H9 (cell line): Measurements from ENCODE around the gene RBPJL. TPM values are rescaled to one million over a fixed set of nuclear protein-coding genes. Genes with fewer than 3 reads are reported as not detected.
A peak's percentile ranks its signal among the peaks of the same experiment; 100 is the strongest.

ENCODE experiments used
- DNase-seq: peaks from one replicate; pipeline ENCODE4 v3.0.0-alpha.2; 2017
- H2AFZ ChIP-seq: one replicate; pipeline ENCODE4 v1.6.1; 2013; ENCODE audit warnings: mild to moderate bottlenecking, low read length, control low read depth, moderate library complexity
- H2AK5ac ChIP-seq: 2 replicates; pipeline ENCODE4 v1.6.1; 2013; ENCODE audit warnings: low read length, control low read depth, mixed read lengths; ENCODE audit not compliant: insufficient read length
- H2BK120ac ChIP-seq: one replicate; pipeline ENCODE4 v1.6.1; 2013; ENCODE audit warnings: low read depth, mild to moderate bottlenecking, low read length, control low read depth, inconsistent platforms; ENCODE audit not compliant: poor library complexity, severe bottlenecking
- H2BK12ac ChIP-seq: 2 replicates; pipeline ENCODE4 v1.6.1; 2013; ENCODE audit warnings: low read length, control low read depth, mixed read lengths, low read depth; ENCODE audit not compliant: insufficient read length
- H2BK15ac ChIP-seq: 2 replicates; pipeline ENCODE4 v1.6.1; 2013; ENCODE audit warnings: low read depth, low read length, control low read depth
- H2BK20ac ChIP-seq: one replicate; pipeline ENCODE4 v1.6.1; 2013; ENCODE audit warnings: low read depth, mild to moderate bottlenecking, low read length, control low read depth, inconsistent platforms; ENCODE audit not compliant: poor library complexity, severe bottlenecking
- H2BK5ac ChIP-seq: 2 replicates; pipeline ENCODE4 v1.6.1; 2013; ENCODE audit warnings: low read length, control low read depth, mixed read lengths; ENCODE audit not compliant: insufficient read length
- H3K14ac ChIP-seq: 2 replicates; pipeline ENCODE4 v1.6.1; 2013; ENCODE audit warnings: low read length, control low read depth; ENCODE audit not compliant: insufficient read depth
- H3K18ac ChIP-seq: 2 replicates; pipeline ENCODE4 v1.6.1; 2013; ENCODE audit warnings: low read depth, mild to moderate bottlenecking, mixed read lengths, low read length, control low read depth; ENCODE audit not compliant: insufficient read length
- H3K23ac ChIP-seq: 2 replicates; pipeline ENCODE4 v1.6.1; 2013; ENCODE audit warnings: low read length, control low read depth, mixed read lengths, low read depth; ENCODE audit not compliant: insufficient read length
- H3K23me2 ChIP-seq: 2 replicates; pipeline ENCODE4 v1.6.1; 2013; ENCODE audit warnings: low read depth, mild to moderate bottlenecking, mixed read lengths, low read length, control low read depth; ENCODE audit not compliant: insufficient read length, poor library complexity, severe bottlenecking
- H3K27ac ChIP-seq: 2 replicates; pipeline ENCODE4 v1.5.1; 2013; ENCODE audit warnings: low read length, control low read depth, mixed read lengths, low read depth; ENCODE audit not compliant: insufficient read length
- H3K27me3 ChIP-seq: 2 replicates; pipeline ENCODE4 v1.6.1; 2013; ENCODE audit warnings: low read length, control low read depth, inconsistent platforms; ENCODE audit not compliant: insufficient read depth
- H3K4ac ChIP-seq: 2 replicates; pipeline ENCODE4 v1.6.1; 2013; ENCODE audit warnings: low read depth, mild to moderate bottlenecking, control low read depth, inconsistent platforms, low read length, moderate library complexity
- H3K4me1 ChIP-seq: 2 replicates; pipeline ENCODE4 v1.6.1; 2013; ENCODE audit warnings: low read length, control low read depth, inconsistent platforms; ENCODE audit not compliant: insufficient read depth
- H3K4me2 ChIP-seq: 2 replicates; pipeline ENCODE4 v1.6.1; 2013; ENCODE audit warnings: low read length, control low read depth, mixed read lengths; ENCODE audit not compliant: insufficient read length, insufficient read depth
- H3K56ac ChIP-seq: 2 replicates; pipeline ENCODE4 v1.6.1; 2013; ENCODE audit warnings: low read depth, mild to moderate bottlenecking, mixed read lengths, low read length, control low read depth; ENCODE audit not compliant: insufficient read length
- H3K79me1 ChIP-seq: 2 replicates; pipeline ENCODE4 v1.6.1; 2013; ENCODE audit warnings: low read depth, mild to moderate bottlenecking, moderate library complexity, low read length, control low read depth, inconsistent platforms; ENCODE audit not compliant: insufficient read depth, poor library complexity, severe bottlenecking
- H3K79me2 ChIP-seq: 2 replicates; pipeline ENCODE4 v1.6.1; 2013; ENCODE audit warnings: low read length, control low read depth, inconsistent platforms; ENCODE audit not compliant: insufficient read depth
- H3K9ac ChIP-seq: 2 replicates; pipeline ENCODE4 v1.6.1; 2013; ENCODE audit warnings: low read length, control low read depth, mixed read lengths; ENCODE audit not compliant: insufficient read length; ENCODE audit errors: extremely low read depth
- H3K9me3 ChIP-seq: one replicate; pipeline ENCODE4 v1.6.1; 2013; ENCODE audit warnings: low read depth, low read length, inconsistent platforms; ENCODE audit not compliant: control insufficient read depth
- H3T11ph ChIP-seq: one replicate; pipeline ENCODE4 v1.6.1; 2013; ENCODE audit warnings: mild to moderate bottlenecking, low read length, control low read depth, inconsistent platforms
- H4K20me1 ChIP-seq: one replicate; pipeline ENCODE4 v1.6.1; 2013; ENCODE audit not compliant: control insufficient read depth, insufficient read length, insufficient read depth
- H4K5ac ChIP-seq: 2 replicates; pipeline ENCODE4 v1.6.1; 2013; ENCODE audit warnings: low read depth, mild to moderate bottlenecking, mixed read lengths, low read length, control low read depth; ENCODE audit not compliant: insufficient read length
- H4K8ac ChIP-seq: replicated peaks from 2 replicates; pipeline ENCODE4 v1.6.1; 2013; ENCODE audit warnings: low read length, control low read depth, mixed read lengths, low read depth; ENCODE audit not compliant: insufficient read length
- H4K91ac ChIP-seq: 2 replicates; pipeline ENCODE4 v1.6.1; 2013; ENCODE audit warnings: low read depth, mild to moderate bottlenecking, moderate library complexity, mixed read lengths, low read length, control low read depth; ENCODE audit not compliant: insufficient read length
- H3K27ac Mint-ChIP-seq, 3 experiments: 2 replicates in 2 of 3; 3 replicates in 1 of 3; pipeline ENCODE4 v1.8.0; 2020 to 2021; ENCODE audit warnings: mixed read lengths in 3 of 3, mild to moderate bottlenecking in 1 of 3, moderate library complexity in 1 of 3
- H3K27me3 Mint-ChIP-seq: 2 replicates; pipeline ENCODE4 v1.8.0; 2021; ENCODE audit warnings: low read depth, mild to moderate bottlenecking, moderate library complexity, mixed read lengths
- H3K36me3 Mint-ChIP-seq, 3 experiments: 2 replicates in 2 of 3; 3 replicates in 1 of 3; pipeline ENCODE4 v1.8.0; 2020 to 2021; ENCODE audit warnings: low read depth in 3 of 3, mixed read lengths in 3 of 3; ENCODE audit not compliant: insufficient read depth in 1 of 3
- H3K4me1 Mint-ChIP-seq, 2 experiments: 2 replicates each; pipeline ENCODE4 v1.8.0; 2020; ENCODE audit warnings: mixed read lengths in 2 of 2
- H3K4me3 Mint-ChIP-seq, 2 experiments: 2 replicates in 1 of 2; 3 replicates in 1 of 2; pipeline ENCODE4 v1.8.0; 2020 to 2021; ENCODE audit warnings: mild to moderate bottlenecking in 2 of 2, mixed read lengths in 2 of 2, moderate library complexity in 1 of 2
- H3K9me3 Mint-ChIP-seq, 2 experiments: 2 replicates in 1 of 2; 3 replicates in 1 of 2; pipeline ENCODE4 v1.8.0; 2020; ENCODE audit warnings: mild to moderate bottlenecking in 2 of 2, mixed read lengths in 2 of 2, moderate library complexity in 1 of 2
- WGBS: extraction: QIAGEN DNeasy Blood & Tissue Kit; methylation state at CpG from one replicate; pipeline ENCODE4 v1.1.7; 2013; ENCODE audit warnings: missing lambda C conversion rate, low lambda C conversion rate, mixed read lengths; ENCODE audit not compliant: insufficient read length; ENCODE audit errors: extremely low coverage; 5-methylcytosine and 5-hydroxymethylcytosine counted together
- total RNA-seq: library from RNA; stranded (reverse); gene quantifications from 2 replicates; pipeline ENCODE4 v1.2.1, GENCODE V29; 2021
- TF ChIP-seq, protein P1 (sequence below): fragments of 200-600 bp; sonication (generic); conservative IDR thresholded peaks from 3 replicates; pipeline ENCODE4 v1.8.0; 2021; ENCODE audit warnings: antibody characterized with exemption, mild to moderate bottlenecking

The RBPJL gene
- total RNA-seq, 1 experiment from 2014 or later: 0.28 TPM

DNA sequence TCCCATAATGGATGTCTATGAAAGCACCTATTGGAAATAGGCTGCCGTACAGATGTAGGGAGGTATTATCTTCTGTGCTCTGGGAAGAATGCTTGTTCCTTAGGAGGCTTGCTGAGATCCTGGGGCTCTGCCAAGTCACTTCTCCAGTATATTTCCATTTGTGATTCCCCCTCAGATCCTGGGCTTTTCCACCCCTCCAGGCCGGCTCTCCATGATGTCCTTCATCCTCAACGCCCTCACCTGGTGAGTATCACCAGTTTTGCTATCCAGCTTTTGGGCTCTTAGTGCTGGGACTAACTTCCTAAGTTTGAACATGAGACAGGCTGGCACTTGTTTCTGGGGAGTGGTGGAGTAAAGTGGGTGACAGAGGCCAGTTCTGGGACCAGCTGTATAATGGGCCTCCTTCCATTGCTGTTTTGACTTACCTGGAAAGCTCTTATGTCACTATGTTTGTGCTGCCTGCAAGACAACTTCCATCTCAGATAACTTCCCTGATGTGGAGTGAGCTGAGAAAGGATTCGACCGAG is 58.9 kb downstream of the RBPJL start:
- peaks cover 2% of the 10 kb centered on the region for H3K79me1 ChIP-seq
- Mint-ChIP-seq H3K36me3 (peaks cover 6 to 35% (median 20%) of the 10 kb centered on the region in 3 experiments; a peak in 6 of 7 replicates), H3K27ac (no peak overlapping the region), H3K4me3 (no peak overlapping the region), H3K27me3 (no peaks in the 10 kb centered on the region), H3K4me1 (peaks cover 9 to 10% of the 10 kb centered on the region in 2 experiments), H3K9me3 (no peaks in the 10 kb centered on the region)
- no peak overlapping the region for H4K8ac ChIP-seq
- H4K20me1 ChIP-seq: no peaks in the 10 kb centered on the region
- no peak overlapping the region for H3K27ac ChIP-seq
- no peak overlapping the region for H2BK12ac ChIP-seq
- H3K23me2 ChIP-seq: peaks cover 9% of the 10 kb centered on the region
- H4K91ac ChIP-seq: no peak overlapping the region
- no peak overlapping the region for H3T11ph ChIP-seq
- H3K56ac ChIP-seq: no peak overlapping the region
- no peak overlapping the region for H3K9ac ChIP-seq
- TF ChIP-seq, protein P1, sequence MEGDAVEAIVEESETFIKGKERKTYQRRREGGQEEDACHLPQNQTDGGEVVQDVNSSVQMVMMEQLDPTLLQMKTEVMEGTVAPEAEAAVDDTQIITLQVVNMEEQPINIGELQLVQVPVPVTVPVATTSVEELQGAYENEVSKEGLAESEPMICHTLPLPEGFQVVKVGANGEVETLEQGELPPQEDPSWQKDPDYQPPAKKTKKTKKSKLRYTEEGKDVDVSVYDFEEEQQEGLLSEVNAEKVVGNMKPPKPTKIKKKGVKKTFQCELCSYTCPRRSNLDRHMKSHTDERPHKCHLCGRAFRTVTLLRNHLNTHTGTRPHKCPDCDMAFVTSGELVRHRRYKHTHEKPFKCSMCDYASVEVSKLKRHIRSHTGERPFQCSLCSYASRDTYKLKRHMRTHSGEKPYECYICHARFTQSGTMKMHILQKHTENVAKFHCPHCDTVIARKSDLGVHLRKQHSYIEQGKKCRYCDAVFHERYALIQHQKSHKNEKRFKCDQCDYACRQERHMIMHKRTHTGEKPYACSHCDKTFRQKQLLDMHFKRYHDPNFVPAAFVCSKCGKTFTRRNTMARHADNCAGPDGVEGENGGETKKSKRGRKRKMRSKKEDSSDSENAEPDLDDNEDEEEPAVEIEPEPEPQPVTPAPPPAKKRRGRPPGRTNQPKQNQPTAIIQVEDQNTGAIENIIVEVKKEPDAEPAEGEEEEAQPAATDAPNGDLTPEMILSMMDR: no peak
- no peak overlapping the region for H4K5ac ChIP-seq
- no peak overlapping the region for H3K14ac ChIP-seq
- H3K23ac ChIP-seq: no peak overlapping the region
- no peak overlapping the region for H3K4ac ChIP-seq
- H2BK120ac ChIP-seq: no peak overlapping the region
- no peak overlapping the region for H2BK20ac ChIP-seq
- H2AFZ ChIP-seq: no peak overlapping the region
- H3K4me2 ChIP-seq: no peak overlapping the region
- H2BK5ac ChIP-seq: no peak overlapping the region
- no peak overlapping the region for H3K18ac ChIP-seq
- no peaks in the 10 kb centered on the region for H3K9me3 ChIP-seq
- DNase-seq: peak; percentile 9
- no peak overlapping the region for H2AK5ac ChIP-seq
- peaks cover 6% of the 10 kb centered on the region; the same call in 1 of the 2 replicates for H3K4me1 ChIP-seq
- no peaks in the 10 kb centered on the region; the same call in 1 of the 2 replicates for H3K79me2 ChIP-seq
- H3K27me3 ChIP-seq: no peaks in the 10 kb centered on the region
- no CpG with 5 or more reads among the region's 5 CpGs for WGBS
- no peak overlapping the region for H2BK15ac ChIP-seq
